ENCODE measurements around the gene TBX2. TPM values are rescaled to one million over a fixed set of nuclear protein-coding genes. Genes with fewer than 3 reads are reported as not detected.

TBX2 gene
- polyA plus RNA-seq, 1 donor (not counting 4 experiments of a cell fraction or from before 2014, with no cell fraction given), result not detected

DNA sequence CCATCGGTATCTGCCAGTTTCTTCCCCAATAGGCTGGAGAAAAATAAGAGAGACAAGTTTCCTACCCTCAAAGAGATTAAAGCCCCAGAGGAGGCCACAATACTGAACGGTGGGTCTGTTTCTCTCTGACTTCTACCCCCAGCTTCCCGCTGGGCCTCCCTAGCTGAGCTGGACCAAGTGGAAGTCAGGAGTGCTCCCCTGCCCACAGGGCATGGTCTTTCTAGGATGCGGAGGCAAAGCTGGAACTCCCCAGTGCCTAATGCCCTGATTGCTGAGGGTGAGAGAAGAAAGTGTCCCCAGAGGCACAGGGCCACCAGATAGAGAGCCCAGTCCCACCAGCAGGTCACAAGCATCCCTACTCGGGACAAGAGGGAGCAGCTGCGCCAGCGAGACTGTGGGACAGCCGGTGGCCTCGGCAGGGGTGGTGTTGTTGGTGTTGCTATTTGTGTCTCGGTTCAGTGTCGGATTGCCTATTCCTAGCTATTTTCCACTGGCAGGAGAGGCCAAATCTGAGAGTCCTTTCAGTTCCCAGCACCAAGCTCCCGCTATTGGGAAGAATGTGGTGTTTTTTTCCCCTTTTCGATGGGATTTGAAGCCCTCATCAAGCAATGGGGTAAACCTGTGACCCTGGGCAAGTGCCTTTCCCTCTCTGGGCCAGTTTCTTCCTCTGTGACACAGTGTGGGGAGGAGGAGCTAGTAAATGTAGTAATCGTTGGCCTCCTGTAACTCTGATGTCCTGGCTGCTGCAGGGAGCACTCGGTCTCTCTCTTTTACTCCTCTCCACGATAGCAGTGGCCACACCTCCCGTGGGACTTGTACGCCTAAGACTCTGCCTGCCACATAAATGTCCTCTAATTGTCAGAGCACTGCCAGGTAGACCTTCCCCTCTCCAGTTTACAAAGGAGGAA lies 22.5 kb upstream of the TBX2 start:
- H3K9me1 ChIP-seq (ENCODE audit: control insufficient read depth, extremely low read depth, insufficient read depth, low read length), result no peaks in the 10 kb centered on the region
- no peak for FAIRE-seq
- dilution Hi-C loops (cut with MboI; ENCODE audit: extremely low pct_ligation_motif_present, low sequenced_read_pairs), result no loop called here

DNA sequence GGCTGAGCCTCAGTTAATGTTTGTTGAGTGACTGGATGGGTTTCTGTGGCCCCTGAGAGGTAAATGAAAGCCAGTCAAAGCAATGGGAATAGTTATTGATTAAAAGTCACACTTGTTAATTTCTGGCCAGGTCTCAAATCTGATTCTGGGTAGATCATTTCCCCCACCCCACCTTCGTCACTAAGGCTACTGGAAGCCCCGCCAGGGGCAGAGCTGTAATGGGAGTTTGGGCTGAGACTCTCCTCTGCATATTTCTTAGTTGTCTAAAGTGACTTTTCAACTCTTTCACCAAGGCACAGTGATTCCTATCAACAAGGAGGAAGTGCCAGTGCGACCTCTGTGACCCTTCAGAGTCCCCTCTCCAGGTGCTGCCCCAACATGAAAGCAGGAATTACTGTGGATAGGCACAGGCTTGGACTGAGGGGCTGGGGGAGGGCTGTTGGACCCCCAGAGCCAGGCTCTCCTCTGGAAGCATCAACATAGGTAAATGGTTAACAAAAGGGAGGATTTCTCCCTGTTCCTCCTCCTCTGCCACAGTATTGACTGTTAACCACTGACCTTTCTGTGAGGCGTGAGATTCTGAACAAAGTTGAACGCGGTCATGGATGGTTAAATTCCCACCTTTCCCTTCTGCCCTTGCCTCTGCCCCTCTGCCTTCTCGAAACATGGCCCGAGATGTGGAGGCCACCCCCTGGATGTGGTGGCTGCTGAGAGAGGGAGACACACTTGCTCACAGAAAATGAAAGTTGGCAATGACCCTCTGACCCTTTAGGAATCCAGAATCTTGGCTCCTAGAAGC lies 20.8 kb upstream of the TBX2 start:
- Histone ChIP-seq H3K9me3 (ENCODE audit: control insufficient read depth, low read depth, low read length) (no peaks in the 10 kb centered on the region), H3K9me1 (ENCODE audit: control insufficient read depth, extremely low read depth, insufficient read depth, low read length) (no peaks in the 10 kb centered on the region), H3K79me2 (ENCODE audit: control insufficient read depth, insufficient read depth, low read length) (no peaks in the 10 kb centered on the region), H3K27me3 (ENCODE audit: control insufficient read depth, extremely low read depth, insufficient read depth, low read length) (no peaks in the 10 kb centered on the region), H3K4me3 (ENCODE audit: control insufficient read depth in 2 of 3, extremely low read depth in 1 of 3, insufficient read depth in 2 of 3, low read depth in 1 of 3, low read length in 3 of 3) (no peak overlapping the region), H3K4me1 (ENCODE audit: control insufficient read depth, extremely low read depth, insufficient read depth, low read length) (no peaks in the 10 kb centered on the region), H2AFZ (ENCODE audit: control insufficient read depth, low read length) (no peak overlapping the region), H3K4me2 (ENCODE audit: control insufficient read depth, extremely low read depth, insufficient read depth, low read depth, low read length) (no peak overlapping the region), H3K27ac (ENCODE audit: control insufficient read depth, insufficient read depth, low read length) (no peak overlapping the region), H3K9ac (ENCODE audit: control insufficient read depth, extremely low read depth, insufficient read depth, low read length) (no peak overlapping the region), H3K36me3 (ENCODE audit: control insufficient read depth in 2 of 2, extremely low read depth in 1 of 2, insufficient read depth in 2 of 2, low read length in 2 of 2) (no peaks in the 10 kb centered on the region), H4K20me1 (ENCODE audit: control insufficient read depth, extremely low read depth, insufficient read depth, low read length) (peaks cover 2% of the 10 kb centered on the region)
- dilution Hi-C loops (cut with MboI; ENCODE audit: extremely low pct_ligation_motif_present, low sequenced_read_pairs), result no loop called here
- TF ChIP-seq, protein P1, sequence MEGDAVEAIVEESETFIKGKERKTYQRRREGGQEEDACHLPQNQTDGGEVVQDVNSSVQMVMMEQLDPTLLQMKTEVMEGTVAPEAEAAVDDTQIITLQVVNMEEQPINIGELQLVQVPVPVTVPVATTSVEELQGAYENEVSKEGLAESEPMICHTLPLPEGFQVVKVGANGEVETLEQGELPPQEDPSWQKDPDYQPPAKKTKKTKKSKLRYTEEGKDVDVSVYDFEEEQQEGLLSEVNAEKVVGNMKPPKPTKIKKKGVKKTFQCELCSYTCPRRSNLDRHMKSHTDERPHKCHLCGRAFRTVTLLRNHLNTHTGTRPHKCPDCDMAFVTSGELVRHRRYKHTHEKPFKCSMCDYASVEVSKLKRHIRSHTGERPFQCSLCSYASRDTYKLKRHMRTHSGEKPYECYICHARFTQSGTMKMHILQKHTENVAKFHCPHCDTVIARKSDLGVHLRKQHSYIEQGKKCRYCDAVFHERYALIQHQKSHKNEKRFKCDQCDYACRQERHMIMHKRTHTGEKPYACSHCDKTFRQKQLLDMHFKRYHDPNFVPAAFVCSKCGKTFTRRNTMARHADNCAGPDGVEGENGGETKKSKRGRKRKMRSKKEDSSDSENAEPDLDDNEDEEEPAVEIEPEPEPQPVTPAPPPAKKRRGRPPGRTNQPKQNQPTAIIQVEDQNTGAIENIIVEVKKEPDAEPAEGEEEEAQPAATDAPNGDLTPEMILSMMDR (optimal IDR thresholded peaks at IDR 0.05 in 1 of 3, IDR thresholded peaks at IDR 0.05 in 1 of 3, conservative IDR thresholded peaks at IDR 0.05 in 1 of 3; ENCODE audit: extremely low read depth in 1 of 3, insufficient read depth in 2 of 3, low read length in 3 of 3), result no peak
- TF ChIP-seq EZH2 (IDR thresholded peaks at IDR 0.05; ENCODE audit: low read length), result no peak
- no peak for FAIRE-seq
- no peak for DNase-seq (ENCODE audit: low read depth, low spot score)

More for the DNA sequence above, 22.5 kb upstream of the TBX2 start:
- H3K4me2 ChIP-seq (ENCODE audit: control insufficient read depth, extremely low read depth, insufficient read depth, low read depth, low read length), result no peak overlapping the region
- H3K27me3 ChIP-seq (ENCODE audit: control insufficient read depth, extremely low read depth, insufficient read depth, low read length), result no peaks in the 10 kb centered on the region
- no peaks in the 10 kb centered on the region for H3K4me1 ChIP-seq (ENCODE audit: control insufficient read depth, extremely low read depth, insufficient read depth, low read length)
- H2AFZ ChIP-seq (ENCODE audit: control insufficient read depth, low read length), result no peak overlapping the region
- no peak overlapping the region for H3K27ac ChIP-seq (ENCODE audit: control insufficient read depth, insufficient read depth, low read length)
- no peaks in the 10 kb centered on the region for H3K79me2 ChIP-seq (ENCODE audit: control insufficient read depth, insufficient read depth, low read length)
- peaks cover 2% of the 10 kb centered on the region for H4K20me1 ChIP-seq (ENCODE audit: control insufficient read depth, extremely low read depth, insufficient read depth, low read length)
- no peak for TF ChIP-seq EZH2 (IDR thresholded peaks at IDR 0.05; ENCODE audit: low read length)
- TF ChIP-seq, protein P1 (optimal IDR thresholded peaks at IDR 0.05 in 1 of 3, IDR thresholded peaks at IDR 0.05 in 1 of 3, conservative IDR thresholded peaks at IDR 0.05 in 1 of 3; ENCODE audit: extremely low read depth in 1 of 3, insufficient read depth in 2 of 3, low read length in 3 of 3), result no peak
- H3K9ac ChIP-seq (ENCODE audit: control insufficient read depth, extremely low read depth, insufficient read depth, low read length), result no peak overlapping the region
- no peaks in the 10 kb centered on the region for H3K9me3 ChIP-seq (ENCODE audit: control insufficient read depth, low read depth, low read length)
- H3K4me3 ChIP-seq (ENCODE audit: control insufficient read depth in 2 of 3, extremely low read depth in 1 of 3, insufficient read depth in 2 of 3, low read depth in 1 of 3, low read length in 3 of 3), result no peak overlapping the region
- DNase-seq (ENCODE audit: low read depth, low spot score), result no peak
- no peaks in the 10 kb centered on the region for H3K36me3 ChIP-seq (ENCODE audit: control insufficient read depth in 2 of 2, extremely low read depth in 1 of 2, insufficient read depth in 2 of 2, low read length in 2 of 2)

Measured in keratinocyte (primary cell).